Stimulated activated CD4-positive, alpha-beta T cell treated with anti-CD3 and anti-CD28 coated beads, Interleukin-1b, Interleukin-23, amount 100 ng/mL, for 48 hours (primary cell): Measurements from ENCODE around the gene LRP5.

ENCODE experiments used
- DNase-seq: peaks from one replicate; pipeline ENCODE4 v3.0.0-alpha.2; 2020

Gene LRP5

DNA sequence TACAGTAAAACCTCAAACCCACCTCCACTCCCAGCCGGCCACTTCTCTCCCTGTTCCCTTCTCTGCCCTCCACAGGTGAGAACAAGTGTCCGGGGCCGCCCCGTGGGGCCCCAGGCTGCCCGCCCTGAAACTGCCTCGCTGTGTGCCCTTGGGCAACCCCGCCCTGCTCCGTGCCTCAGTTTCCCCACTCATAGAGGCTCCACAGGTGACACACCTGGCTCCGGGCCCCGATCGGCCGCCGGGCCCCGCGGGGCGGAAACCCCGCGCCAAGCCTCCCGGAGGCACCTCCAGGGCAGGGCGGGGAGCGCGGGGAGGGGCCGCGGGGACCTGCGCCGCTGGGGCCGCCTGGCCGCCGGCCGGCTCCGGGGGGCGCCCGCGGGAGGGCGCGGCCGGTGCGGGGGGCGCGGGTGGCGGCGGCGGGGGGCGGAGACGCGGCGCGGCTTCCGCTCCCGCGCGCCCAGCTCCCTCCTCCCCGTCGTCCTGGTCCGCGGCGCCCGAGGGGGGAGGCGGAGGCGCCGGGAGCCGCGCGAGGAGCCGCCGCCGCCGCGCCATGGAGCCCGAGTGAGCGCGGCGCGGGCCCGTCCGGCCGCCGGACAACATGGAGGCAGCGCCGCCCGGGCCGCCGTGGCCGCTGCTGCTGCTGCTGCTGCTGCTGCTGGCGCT is at the start of gene LRP5:
LRP5 (plus strand) TSS at position 475 of the 663 bp plus-strand sequence; CDS start at position 599, 124 bp downstream.
- no peak for DNase-seq

DNA sequence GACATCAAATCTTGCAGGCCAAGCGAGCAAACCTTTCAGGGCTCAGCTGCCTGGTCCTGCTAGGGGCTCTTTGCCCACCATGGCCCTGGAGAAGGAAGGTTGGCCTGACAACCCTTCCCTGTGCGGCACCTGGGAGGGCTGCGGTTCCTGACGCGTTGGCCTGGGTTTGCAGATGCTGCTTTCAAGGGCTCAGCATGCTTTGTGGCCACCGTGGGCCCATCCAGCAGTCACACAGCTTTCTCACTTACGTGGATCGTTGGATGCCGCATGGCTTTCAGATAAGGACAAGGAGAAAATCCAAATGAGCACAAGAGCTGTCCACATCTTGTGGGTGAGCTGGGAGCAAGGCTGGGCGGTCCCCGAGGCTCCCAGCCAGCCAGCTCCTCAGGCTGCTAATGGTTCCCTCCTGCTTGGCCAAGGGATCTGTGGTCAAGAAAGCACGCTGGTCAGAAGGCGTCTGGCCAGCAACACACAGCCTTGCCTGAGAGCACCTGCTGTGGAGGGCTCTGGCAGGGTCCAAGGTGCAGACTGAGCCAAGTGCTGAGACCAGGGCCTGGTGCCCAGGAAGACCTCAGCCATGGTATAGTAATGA is 48.9 kb upstream of the LRP5 start:
- DNase-seq, result no peak

DNA sequence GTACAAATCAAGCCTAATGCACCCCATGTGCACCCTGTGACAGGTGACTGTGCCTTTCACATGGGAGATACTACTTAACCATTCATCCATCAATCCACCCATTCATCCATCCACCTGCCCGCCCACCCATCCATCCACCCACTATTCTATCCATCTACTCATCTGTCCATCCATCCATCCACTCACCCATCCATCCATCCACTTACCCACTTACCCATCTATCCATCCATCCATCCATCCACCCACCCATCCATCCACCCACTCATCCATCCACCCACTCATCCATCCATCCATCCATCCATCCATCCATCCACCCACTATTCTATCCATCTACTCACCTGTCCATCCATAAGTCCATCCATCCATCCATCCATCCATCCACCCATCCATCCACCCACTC is 48.1 kb upstream of the LRP5 start:
- DNase-seq, result no peak

DNA sequence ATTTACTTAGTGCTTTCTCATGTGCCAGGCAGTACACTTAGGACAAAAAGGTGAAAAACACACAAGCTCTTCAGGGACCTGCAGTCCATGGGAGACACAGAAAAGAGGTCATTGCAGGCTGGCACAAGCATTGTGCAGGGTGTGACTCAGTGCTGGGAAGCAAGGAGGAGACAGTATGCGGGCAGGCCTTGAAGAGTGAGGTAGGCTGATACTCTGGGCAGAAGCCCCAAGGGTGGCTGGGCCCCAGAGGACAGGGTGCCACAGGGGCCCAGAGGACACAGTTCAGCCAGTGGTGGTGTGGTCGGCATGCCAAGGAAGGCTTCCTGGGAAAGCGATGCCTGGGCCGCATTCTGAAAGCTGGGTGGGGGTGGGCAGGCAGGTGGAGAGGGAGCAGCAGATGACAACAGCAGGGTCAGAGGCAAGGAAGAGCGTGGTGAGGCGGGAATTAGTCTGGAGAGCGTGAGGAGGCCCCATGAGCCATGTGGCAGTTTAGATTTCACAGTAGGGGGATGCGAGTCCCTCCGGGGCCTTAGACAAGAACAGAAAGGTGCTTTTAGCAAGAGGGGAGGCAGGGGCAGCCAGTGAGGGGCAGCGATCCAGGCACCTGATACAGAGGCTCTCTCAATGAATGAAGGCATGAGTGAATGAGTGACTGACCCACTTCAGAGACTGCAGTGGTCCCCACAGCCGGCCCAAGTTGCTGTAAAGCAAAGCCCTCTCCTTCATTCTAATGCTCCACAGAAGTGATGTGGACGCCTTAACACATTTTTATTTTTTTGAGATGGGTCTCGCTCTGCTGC is 47.5 kb upstream of the LRP5 start:
- no peak for DNase-seq

DNA sequence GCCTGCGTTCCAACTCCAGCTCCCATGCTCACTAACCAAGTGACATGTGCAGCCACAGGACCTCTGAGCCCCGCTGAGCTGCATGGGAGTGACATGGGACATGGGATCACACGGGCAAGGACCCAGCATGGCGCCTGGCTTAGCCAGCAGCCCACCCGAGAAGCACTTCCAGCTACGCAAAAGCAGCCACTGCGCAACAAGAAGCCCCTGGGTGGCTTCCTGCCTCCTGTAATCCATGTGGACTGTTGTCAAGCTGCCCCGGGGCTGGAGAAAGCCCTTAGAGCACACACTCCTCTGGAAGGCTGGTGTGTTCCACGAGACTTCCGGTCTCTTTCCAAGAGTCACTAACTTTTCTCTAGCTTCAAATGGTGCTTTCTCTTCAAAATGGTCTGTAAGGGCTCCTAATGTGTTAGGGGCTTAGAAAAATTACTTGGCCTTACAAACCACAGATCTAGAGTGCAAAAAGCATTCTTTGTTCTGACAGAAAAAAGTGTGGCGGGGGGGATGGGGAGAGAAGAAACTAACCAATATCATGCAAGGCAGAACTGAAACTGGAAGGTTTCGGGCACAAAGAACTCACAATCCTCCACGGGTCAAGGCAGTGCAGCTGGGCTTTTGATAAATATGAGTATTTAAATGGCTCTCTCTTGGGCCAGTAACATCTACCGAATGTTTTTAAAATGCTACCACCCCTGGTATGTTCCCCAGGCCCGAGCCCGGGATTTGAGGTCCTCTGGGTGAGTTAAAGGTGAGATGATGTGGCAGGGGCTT is 46.1 kb upstream of the LRP5 start:
- no peak for DNase-seq

DNA sequence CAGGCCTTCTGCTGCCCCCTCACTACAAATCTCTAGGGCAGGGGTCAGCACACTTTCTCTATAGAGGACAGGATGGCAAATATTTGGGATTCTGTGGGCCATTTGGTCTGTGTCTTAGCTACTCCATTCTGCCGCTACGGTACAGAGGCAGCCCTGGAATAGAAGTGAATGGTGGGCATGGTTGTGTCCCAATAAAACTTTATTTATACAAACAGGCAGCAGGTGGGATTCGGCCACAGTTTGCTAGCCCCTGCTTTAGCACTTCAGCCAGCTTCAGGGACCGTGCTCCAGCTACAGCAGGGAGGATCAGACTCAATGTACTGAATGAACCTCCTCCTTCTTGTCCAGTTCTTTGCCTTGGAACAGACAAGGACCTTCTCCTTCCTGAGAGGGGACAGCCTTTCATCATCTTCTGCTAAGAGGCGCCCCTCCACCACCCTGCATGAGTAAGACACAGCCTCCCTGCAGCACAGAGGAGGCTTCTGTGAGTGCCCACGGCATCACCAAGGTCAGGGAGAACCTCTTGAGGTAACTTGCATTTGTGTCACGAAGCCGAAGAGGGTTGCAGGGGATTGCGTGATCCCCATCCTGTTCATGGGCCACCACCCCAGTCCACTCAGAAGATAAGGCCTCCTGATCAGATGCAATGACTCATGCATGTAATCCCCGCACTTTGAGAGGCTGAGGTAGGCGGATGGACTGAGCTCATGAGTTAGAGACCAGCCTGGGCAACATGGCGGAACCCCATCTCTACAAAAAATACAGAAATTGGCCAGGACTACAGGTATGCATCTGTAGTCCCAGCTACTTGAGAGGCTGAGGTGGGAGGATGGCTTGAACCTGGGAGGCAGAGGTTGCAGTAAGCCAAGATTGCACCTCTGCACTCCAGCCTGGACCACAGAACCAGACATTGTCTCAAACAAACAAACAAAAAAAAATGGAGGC is 45.2 kb upstream of the LRP5 start:
- no peak for DNase-seq

DNA sequence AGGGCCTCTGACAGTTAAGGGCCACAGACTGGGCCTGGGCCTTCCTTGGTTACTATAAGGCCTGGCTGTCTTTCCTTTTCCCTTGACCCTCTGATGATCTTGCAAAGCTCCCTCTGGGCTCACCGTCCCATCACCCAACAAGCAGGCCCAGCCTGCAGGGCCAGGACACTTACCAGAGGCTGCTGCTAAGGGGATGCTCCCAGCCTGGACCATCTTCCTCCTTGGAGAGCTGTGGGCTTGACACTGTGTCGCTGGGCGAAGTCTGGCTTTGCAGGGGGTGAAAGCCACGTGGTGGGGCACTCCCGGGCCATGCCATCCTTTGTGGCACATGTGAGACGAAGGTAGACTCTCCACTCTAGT is 44.5 kb upstream of the LRP5 start:
- no peak for DNase-seq

DNA sequence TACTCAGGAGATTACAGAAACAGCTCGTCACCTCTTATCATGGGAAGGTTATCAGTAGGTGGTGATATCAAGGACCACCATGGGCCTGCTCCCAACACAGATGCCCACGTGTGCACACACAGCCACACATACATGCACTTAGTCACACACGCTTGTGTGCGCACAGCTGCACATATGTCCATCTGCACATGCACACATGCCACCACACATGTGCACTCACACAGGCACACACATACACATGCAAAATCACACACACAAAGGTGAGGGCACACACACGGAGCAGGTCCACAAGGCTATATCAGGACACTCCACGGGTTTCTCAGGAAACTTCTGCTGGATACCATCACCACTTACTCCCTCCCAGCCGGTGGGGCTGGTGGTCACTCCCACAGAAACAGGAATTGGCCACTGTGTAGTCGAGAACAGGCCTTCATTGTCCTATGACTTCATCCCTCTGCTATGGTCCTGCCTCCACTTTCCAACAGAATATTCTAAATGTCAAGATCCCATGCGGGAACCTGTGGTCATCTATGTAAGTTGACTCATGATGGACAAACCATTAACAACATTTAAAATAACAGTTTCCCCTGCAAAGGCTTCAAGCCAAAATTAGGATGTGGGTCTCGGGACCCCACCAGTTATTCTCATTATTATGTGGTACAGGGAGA is 42.8 kb upstream of the LRP5 start:
- no peak for DNase-seq

DNA sequence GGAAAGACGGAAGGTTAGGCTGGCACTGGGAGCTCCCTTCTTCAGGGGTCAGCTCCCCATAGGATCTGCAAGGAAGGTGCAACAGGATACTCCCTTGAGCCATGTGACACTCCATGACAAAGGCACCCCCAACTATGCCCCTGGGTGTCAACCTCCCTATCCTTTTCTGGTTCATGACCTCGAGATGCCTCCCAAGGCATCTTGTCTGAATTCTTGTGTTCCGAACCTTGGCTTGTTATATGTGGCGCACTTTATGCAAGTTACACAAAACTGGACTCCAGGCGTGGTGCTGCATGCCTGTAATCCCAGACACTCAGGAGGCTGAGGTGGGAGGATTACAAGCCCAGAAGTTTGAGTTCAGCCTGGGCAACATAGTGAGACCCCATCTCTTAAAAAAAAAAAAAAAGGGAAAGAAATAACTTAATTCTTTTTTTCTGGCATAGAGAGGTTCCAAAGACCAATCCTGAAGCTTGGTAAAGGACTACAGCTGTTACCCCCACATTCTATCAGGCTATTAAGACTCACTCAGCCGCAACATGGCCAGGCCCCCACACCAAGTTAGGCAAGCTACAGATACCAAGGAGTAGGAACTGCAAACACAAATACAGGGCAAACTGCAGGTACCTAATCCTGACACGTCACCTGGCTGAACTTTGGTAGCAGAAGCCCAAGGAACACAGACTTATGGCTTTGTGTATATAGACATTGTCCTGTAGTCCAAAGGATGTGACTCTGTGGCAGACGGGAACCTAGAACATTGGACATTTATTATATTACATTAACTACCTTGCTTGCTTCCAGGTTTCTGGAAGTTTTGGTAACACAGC is 42.0 kb upstream of the LRP5 start:
- no peak for DNase-seq

DNA sequence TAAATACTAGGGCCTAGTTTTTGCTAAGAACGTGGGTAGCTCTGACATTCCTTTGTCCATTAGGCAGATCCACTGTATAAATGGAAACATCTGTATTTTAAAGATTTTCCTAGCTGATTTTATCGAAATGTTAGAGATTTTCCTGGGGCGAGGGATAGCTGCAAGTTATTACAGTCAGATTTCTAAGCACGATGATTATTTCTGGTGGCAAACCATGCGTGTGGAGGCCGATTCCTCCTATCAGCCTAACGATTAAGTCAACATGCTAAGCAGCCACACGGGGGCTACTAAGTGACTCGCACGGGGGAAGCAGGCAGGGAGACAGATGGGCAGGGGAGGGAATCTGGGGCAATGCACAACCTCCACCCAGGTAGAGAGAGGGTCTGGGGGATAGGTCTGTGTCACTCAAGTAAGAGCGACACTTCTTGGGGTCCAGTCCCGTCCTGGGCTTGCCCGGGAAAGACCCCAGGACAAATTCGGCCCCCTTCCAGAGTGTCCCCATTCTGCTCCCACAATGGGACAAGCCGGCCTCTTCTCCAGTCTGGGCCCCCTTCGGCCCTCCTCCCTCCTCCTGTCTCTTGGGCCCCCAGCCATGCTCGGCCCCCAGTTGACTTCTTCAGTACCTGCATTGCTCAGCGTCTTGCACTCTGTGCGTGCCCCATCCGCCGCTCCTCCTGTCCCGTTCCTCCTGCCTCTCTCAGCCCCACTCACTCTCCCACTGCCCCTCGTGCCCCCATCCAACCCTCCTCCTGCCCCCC is 41.2 kb upstream of the LRP5 start:
- peak; percentile 70 for DNase-seq

DNA sequence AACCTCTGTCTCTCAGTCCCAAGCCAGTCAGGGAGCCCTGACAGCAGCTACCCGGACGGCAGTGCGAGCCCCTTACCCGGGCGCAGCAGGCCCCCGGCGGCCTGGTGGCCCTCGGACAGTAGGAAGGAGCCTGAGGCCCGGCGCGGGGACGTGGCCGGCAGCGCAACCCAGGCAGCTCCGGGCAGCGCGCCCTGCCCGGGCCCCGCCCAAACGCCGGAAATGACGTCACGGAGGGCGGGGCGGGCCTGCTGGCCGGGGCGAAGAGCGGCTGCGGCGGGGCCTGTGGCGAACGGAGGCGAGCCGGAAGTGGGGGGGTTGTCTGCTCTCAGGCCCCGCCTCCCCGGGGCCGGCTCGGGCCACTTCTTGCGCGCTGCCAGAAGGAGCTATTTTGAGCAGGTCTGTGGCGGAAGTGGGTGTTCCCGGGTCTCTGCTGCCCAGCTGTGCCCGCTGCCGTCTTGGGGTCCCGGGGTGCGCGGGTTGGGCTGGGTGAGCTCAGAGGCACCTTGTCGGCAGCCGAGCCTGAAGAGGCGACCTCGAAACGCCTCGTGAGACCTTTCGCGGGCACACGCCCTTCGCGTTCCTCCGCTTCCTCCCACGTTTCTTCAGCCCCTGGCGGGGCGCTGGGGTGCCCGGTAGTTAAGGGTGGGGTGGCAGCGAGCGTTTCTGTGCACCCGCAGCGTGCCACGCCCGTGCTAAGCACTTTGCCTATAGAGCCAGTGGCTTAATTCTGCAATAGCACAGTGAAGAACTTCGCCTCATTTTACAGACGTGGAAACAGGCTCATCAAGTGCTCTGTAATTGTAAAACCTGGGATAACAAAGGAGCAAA is 40.4 kb upstream of the LRP5 start, which contains the start of gene C11orf24:
C11orf24 (minus strand) TSS at position 193 of the 828 bp plus-strand sequence. CDS start 8,206 bp downstream, outside the sequence.
- DNase-seq, result peak; percentile 92

DNA sequence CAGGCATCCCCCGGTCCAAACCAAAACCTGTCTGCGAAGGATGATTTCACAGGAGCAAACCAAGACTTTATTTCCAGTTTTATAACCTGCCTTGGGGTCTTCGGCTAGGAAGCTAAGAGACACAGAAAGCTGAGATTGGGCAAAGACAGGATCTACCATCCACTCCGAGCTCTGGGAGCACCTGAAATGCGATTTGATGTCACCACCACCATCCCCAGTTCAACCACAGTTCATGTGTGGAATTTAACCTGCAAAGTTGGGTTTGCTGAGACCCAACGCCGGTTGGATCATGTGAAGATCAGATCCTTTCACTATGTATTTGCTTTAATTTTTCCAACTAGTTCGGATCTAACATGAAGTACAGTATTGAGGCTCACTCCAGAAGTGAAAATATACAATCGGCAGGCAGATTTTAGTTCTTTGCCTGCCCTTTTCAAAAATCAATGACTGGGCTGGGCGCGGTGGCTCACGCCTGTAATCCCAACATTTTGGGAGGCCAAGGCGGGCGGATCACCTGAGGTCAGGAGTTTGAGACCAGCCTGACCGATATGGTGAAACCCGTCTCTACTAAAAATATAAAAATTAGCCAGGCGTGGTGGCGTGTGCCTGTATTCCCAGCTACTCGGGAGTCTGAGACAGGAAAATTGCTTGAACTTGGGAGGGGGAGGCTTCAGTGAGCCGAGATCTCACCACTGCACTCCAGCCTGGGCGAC is 39.2 kb upstream of the LRP5 start:
- no peak for DNase-seq

DNA sequence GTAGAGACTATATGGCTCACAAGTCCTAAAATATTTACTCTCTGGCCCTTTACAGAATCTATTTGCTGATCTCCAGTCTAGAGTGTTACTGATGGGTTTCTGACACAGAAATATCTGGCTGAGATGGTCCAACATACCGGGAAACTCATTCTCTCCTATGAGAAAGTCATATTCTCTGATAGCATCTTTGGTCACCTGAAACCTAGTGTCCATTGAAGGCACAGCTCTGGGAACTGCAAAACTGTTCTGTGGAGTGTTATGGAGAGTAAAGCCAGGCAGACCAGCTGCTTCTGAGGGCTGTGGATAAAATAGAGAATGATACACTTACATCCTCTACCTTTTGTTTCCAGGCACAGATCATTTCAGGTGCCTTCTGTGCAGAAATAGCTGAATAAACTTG is 38.1 kb upstream of the LRP5 start:
- DNase-seq, result no peak

DNA sequence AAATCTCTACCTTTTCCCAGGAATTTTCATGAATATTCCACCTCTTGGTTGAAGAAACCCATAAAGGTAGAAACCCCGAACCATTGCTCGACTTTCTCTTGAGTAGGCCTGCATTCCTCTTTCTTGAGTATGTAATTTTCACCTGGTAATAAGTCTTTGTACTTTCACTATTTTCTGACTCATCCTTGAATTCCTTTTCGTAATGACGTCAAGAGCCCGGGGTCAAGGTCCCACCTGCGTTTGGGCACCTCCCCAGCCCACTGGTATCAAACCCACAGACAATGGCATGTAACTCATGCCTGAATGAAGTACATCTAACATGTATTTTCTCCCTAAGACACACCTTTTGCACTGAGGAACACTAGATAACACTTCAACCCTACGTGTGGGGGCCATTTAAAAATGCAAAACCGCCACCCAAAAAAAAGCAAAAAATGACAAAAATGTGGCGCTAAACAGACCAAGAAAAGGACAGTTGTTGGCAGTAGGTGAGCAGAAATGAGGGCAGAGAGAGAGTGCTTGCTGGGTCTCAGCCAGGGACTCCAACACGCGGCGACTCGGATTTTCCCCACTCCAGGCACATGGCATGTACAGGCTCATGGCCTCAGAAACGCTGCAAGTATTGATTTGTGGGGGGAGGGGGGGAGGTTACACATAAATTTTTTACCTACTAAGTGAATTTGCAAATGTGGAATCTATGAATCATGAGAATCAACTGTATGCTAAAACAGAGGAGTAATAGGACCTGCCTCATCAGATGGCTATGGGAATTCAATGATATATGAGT is 36.5 kb upstream of the LRP5 start:
- peak; percentile 73 for DNase-seq

DNA sequence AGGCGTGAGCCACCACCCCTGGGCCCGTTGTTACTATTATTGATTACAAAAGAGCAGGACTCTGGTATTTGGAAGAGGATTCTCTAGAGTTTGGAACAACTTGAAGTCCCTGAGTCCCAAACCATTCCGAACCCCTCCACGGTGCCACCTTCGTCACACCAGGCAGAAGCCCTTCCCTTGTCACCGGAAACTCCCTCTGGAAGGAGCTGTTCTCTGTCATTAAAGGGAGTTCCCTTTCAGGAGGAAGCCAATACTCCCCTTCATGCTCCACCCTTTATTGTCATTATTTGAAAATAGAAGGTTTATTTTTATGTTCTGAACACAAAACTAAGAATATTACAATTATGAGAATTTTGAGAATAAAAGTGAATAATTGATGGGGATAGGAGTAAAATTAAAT is 35.5 kb upstream of the LRP5 start:
- no peak for DNase-seq

DNA sequence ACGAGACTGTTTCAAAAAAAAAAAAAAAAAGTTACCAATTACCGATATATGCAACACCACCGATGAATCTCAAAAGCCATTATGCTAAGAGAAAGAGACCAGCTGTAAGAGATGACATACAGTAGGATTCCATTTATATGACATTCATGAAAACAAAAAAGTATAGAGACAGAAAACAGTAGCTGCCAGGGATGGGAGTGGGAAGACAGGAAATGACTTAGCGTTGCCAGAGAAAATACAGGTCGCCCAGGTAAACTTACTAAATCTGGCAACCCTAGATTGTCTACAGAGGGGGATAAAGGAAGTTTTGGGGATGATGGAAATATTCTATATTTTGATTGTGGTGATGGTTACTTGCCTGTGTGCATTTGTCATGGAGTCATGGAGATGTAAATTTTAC is 32.7 kb upstream of the LRP5 start:
- DNase-seq, result no peak

DNA sequence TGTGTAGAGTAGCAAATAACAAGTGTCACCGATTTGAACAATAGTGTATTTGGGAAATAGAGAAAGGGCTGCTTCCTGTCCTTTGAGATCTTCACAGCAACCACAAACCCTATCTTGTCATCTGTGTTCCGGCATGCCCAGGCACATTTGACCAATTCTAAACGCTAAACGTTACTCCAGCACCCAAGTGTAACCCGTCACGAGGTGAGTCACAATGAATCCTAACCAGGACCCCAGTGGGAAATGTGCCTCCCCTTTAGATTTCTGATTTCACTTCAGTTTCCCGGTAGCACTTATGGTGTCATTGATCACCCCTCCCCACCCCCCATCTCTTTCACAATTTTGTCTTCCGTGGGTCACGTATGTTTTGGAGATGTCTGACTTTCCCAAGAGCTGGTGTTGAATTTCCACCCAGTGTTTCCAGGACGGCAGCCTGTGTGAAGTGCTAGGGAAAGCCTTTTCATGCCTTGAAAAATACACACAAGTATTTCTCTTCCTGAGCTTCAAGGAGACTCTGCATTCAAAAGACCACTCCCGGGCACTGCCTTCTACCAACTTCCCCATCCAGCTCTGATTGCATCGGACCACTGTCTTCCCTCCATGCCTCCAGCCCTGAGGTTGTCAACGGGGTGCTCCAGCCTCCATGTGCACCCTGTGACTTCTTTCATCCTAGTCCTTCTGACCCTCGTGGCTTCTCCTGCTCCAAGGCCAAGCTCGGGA is 30.1 kb upstream of the LRP5 start:
- DNase-seq, result peak; percentile 67
